C4-2B (cell line): ENCODE data around the gene PFKFB3.

Source experiments
- ZFX ChIP-seq: fragments of 450-650 bp; IDR thresholded peaks from 2 replicates; pipeline ENCODE4 v1.6.1; 2017
- TF ChIP-seq, protein P1 (sequence below): fragments of 450-650 bp; conservative IDR thresholded peaks from 2 replicates; pipeline ENCODE4 v1.5.1; 2017; ENCODE audit warnings: mild to moderate bottlenecking

GRCh38 chr10:6180480-6181110 is 22.1 kb upstream of the PFKFB3 start:
- TF ChIP-seq, protein P1, sequence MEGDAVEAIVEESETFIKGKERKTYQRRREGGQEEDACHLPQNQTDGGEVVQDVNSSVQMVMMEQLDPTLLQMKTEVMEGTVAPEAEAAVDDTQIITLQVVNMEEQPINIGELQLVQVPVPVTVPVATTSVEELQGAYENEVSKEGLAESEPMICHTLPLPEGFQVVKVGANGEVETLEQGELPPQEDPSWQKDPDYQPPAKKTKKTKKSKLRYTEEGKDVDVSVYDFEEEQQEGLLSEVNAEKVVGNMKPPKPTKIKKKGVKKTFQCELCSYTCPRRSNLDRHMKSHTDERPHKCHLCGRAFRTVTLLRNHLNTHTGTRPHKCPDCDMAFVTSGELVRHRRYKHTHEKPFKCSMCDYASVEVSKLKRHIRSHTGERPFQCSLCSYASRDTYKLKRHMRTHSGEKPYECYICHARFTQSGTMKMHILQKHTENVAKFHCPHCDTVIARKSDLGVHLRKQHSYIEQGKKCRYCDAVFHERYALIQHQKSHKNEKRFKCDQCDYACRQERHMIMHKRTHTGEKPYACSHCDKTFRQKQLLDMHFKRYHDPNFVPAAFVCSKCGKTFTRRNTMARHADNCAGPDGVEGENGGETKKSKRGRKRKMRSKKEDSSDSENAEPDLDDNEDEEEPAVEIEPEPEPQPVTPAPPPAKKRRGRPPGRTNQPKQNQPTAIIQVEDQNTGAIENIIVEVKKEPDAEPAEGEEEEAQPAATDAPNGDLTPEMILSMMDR = no peak
- TF ChIP-seq ZFX = no peak
